ENCODE data around the gene DYRK1B. TPM values are rescaled to one million over a fixed set of nuclear protein-coding genes. Genes with fewer than 3 reads are reported as not detected.

The DYRK1B gene
- total RNA-seq, 2 donors from 2014 or later = 18.2 to 48.7 TPM

DNA sequence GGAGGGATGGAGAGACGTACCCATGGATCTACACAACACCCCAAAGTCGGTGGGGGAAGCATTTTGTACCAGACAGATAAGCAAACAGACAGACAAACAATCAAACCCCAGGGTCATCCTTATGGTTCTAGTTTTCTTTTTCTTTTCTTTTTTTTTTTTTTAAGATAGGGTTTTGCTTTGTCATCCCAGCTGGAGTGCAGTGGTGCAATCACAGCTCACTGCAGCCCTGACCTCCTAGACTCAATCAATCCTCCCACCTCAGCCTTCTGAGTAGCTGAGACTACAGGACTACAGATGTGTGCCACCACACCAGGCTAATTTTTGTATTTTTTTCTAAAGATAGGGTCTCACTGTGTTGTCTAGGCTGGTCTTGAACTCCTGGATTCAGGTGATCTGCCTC is 30.2 kb upstream of the DYRK1B start:
- H3K9me3 ChIP-seq = no peaks in the 10 kb centered on the region
- H3K4me1 ChIP-seq (replicated peaks) = no peaks in the 10 kb centered on the region
- no peaks in the 10 kb centered on the region for H3K27me3 ChIP-seq (replicated peaks; ENCODE audit: insufficient read depth)
- no peak overlapping the region for H3K4me3 ChIP-seq
- intact Hi-C loops (cut with DNase I) = no loop called here
- 95% methylated on average over 2 of the region's 2 CpGs for WGBS
- TF ChIP-seq POLR2AphosphoS5 (IDR thresholded peaks at IDR 0.05) (no peak), POLR2A (IDR thresholded peaks at IDR 0.05) (no peak)
- TF ChIP-seq, protein P1, sequence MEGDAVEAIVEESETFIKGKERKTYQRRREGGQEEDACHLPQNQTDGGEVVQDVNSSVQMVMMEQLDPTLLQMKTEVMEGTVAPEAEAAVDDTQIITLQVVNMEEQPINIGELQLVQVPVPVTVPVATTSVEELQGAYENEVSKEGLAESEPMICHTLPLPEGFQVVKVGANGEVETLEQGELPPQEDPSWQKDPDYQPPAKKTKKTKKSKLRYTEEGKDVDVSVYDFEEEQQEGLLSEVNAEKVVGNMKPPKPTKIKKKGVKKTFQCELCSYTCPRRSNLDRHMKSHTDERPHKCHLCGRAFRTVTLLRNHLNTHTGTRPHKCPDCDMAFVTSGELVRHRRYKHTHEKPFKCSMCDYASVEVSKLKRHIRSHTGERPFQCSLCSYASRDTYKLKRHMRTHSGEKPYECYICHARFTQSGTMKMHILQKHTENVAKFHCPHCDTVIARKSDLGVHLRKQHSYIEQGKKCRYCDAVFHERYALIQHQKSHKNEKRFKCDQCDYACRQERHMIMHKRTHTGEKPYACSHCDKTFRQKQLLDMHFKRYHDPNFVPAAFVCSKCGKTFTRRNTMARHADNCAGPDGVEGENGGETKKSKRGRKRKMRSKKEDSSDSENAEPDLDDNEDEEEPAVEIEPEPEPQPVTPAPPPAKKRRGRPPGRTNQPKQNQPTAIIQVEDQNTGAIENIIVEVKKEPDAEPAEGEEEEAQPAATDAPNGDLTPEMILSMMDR (IDR thresholded peaks at IDR 0.05) = no peak
- H3K36me3 ChIP-seq = no peaks in the 10 kb centered on the region
- H3K27ac ChIP-seq = no peak overlapping the region
- DNase-seq (ENCODE audit: low spot score) = no peak

DNA sequence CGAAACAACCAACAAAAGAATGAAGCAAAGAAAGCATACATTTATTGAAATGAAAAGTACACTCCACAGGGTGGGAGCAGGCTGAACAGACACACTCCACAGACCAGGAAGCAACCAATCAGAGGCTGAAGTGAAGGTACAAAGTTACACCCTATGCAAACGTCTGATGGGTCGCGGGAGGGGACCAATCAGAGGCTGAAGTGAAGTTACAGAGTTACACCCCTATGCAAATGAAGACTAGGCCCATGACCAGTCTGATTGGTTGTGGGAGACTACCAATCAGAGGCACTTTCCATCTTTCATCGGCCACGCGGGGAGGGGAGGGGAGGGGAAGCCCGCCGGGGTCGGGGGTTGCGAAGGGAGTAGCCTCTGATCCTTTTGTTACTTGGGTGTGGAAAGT is 24.6 kb upstream of the DYRK1B start:
- Histone ChIP-seq H3K4me3 (no peak overlapping the region), H3K36me3 (no peaks in the 10 kb centered on the region), H3K4me1 (replicated peaks) (no peaks in the 10 kb centered on the region), H3K27ac (no peak overlapping the region), H3K9me3 (no peaks in the 10 kb centered on the region), H3K27me3 (replicated peaks; ENCODE audit: insufficient read depth) (no peaks in the 10 kb centered on the region)
- TF ChIP-seq POLR2AphosphoS5 (IDR thresholded peaks at IDR 0.05) (no peak), POLR2A (IDR thresholded peaks at IDR 0.05) (no peak)
- TF ChIP-seq, protein P1 (IDR thresholded peaks at IDR 0.05) = no peak
- intact Hi-C loops (cut with DNase I) = no loop called here
- no peak for DNase-seq (ENCODE audit: low spot score)
- 75% methylated on average over 11 of the region's 11 CpGs for WGBS

DNA sequence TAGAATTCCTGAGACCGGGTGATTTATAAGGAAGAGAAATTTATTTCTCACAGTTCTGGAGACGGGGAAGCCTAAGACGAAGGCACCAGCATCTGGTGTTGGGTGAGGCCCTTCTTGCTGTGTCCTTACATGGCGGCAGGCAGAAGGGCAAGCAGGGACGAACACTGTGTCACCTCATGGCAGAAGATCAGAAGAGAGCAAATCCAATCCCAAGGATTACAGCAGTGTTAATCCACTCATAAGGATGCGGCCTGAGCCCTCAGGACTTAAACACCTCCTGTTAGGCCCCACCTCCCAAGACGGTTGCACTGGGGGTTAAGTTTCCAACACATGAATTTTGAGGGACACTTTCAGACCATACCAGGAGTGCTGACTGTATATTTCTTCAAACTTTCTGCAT is 18.9 kb upstream of the DYRK1B start:
- TF ChIP-seq POLR2AphosphoS5 (IDR thresholded peaks at IDR 0.05) (no peak), POLR2A (IDR thresholded peaks at IDR 0.05) (no peak)
- TF ChIP-seq, protein P1 (IDR thresholded peaks at IDR 0.05) = no peak
- no peaks in the 10 kb centered on the region for H3K9me3 ChIP-seq
- no peak for DNase-seq (ENCODE audit: low spot score)
- no peak overlapping the region for H3K4me3 ChIP-seq
- intact Hi-C loops (cut with DNase I) = no loop called here
- WGBS = 92% methylated on average over 7 of the region's 7 CpGs
- no peaks in the 10 kb centered on the region for H3K27me3 ChIP-seq (replicated peaks; ENCODE audit: insufficient read depth)
- H3K36me3 ChIP-seq = no peaks in the 10 kb centered on the region
- no peak overlapping the region for H3K27ac ChIP-seq
- H3K4me1 ChIP-seq (replicated peaks) = no peaks in the 10 kb centered on the region

DNA sequence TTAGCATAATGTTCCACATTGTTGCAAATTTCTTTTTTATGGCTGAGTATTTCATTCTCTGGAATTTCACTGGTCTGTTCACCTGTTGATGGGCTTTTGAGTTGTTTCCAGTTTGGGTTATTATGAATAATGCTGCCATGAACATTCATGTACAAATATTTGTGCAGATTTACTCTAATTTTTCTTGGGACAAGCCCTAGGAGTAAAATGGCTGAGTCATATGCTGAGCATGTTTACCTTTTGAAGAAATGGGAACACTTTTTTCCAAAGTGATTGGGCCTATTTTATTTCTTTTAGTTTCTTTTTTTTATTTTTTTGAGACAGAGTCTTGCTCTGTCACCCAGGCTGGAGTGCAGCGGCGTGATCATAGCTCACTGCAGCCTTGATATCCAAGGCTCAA is 16.9 kb upstream of the DYRK1B start:
- H3K4me3 ChIP-seq = no peak overlapping the region
- 98% methylated on average over 2 of the region's 2 CpGs for WGBS
- H3K27ac ChIP-seq = no peak overlapping the region
- TF ChIP-seq POLR2A (IDR thresholded peaks at IDR 0.05) = no peak
- no peak for TF ChIP-seq POLR2AphosphoS5 (IDR thresholded peaks at IDR 0.05)
- TF ChIP-seq, protein P1 (IDR thresholded peaks at IDR 0.05) = no peak
- H3K4me1 ChIP-seq (replicated peaks) = no peaks in the 10 kb centered on the region
- H3K27me3 ChIP-seq (replicated peaks; ENCODE audit: insufficient read depth) = no peaks in the 10 kb centered on the region
- no peaks in the 10 kb centered on the region for H3K9me3 ChIP-seq
- DNase-seq (ENCODE audit: low spot score) = no peak
- no peaks in the 10 kb centered on the region for H3K36me3 ChIP-seq
- intact Hi-C loops (cut with DNase I) = no loop called here

DNA sequence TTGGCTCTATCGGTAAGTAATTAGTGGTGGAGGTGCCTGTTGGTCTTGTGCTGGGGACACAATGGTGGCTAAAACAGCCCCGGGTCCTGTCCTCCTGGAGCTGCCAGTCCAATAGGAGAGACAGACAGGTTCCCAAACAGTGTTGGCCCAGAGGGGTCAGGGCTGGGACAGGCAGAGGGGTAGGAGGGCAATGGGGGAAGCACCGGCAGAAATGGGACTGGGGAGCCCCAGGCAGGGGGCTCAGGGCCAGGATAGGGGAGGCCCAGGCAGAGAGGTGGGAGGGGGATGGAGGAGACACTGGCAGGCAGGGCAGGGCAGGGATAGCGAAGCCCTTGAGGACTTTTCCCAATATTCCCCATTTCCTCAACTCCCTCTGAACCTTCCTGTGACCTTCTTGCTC is 14.4 kb upstream of the DYRK1B start:
- no peak for DNase-seq (ENCODE audit: low spot score)
- H3K27me3 ChIP-seq (replicated peaks; ENCODE audit: insufficient read depth) = no peaks in the 10 kb centered on the region
- H3K4me3 ChIP-seq = no peak overlapping the region
- no peaks in the 10 kb centered on the region for H3K36me3 ChIP-seq
- no peaks in the 10 kb centered on the region for H3K9me3 ChIP-seq
- intact Hi-C loops (cut with DNase I) = loop anchor here (5.0 kb wide), 1 partner anchor 124 kb away; the partner anchor contains the start of gene PSMC4
- WGBS = 92% methylated on average over 4 of the region's 4 CpGs
- TF ChIP-seq POLR2A (IDR thresholded peaks at IDR 0.05) (no peak), POLR2AphosphoS5 (IDR thresholded peaks at IDR 0.05) (no peak)
- TF ChIP-seq, protein P1 (IDR thresholded peaks at IDR 0.05) = no peak
- H3K4me1 ChIP-seq (replicated peaks) = peaks cover 6% of the 10 kb centered on the region
- no peak overlapping the region for H3K27ac ChIP-seq
